HepG2 (cell line): Measurements from ENCODE around the gene PRSS53. TPM values are rescaled to one million over a fixed set of nuclear protein-coding genes. Genes with fewer than 3 reads are reported as not detected.

ENCODE experiments used
- ATAC-seq: fragments of 200-7000 bp; cut with Tn5 transposase; 3 replicates; pipeline ENCODE4 v1.9.1; 2020; ENCODE audit warnings: mild to moderate bottlenecking, moderate library complexity
- BruUV-seq: library from RNA; stranded (reverse); fragments of 400-500 nt; replicated peaks from 2 replicates; lab custom pipeline; 2021; lab: Mats Ljungman, UMichigan
- CTCF ChIA-PET: fragments of 300-600 bp; formaldehyde crosslinking; extraction: SDS; loops from one replicate; lab custom pipeline; 2021; ENCODE audit warnings: low total read pairs, inconsistent platforms, low intra/inter-chr PET ratio; lab: Yijun Ruan, JAX
- POLR2A ChIA-PET: fragments of 350-600 bp; sonication (Branson Sonifier 250); formaldehyde crosslinking; loops from one replicate; lab custom pipeline; 2020; ENCODE audit warnings: antibody characterized with exemption, inconsistent platforms; lab: Yijun Ruan, JAX
- DNase-seq: peaks from one replicate; pipeline ENCODE4 v3.0.0-alpha.2; 2015; ENCODE audit warnings: low spot score
- FAIRE-seq: peaks from 3 replicates; lab custom pipeline; 2011; peaks lifted over from hg19 to GRCh38; lab: Jason Lieb, UNC
- H2AFZ ChIP-seq: one replicate; pipeline ENCODE4 v1.6.1; 2011; ENCODE audit warnings: low read length, inconsistent platforms
- H3K27ac ChIP-seq: fragments of 300-600 bp; 3 replicates; pipeline ENCODE4 v1.8.0; 2011; ENCODE audit warnings: mixed run types, mild to moderate bottlenecking, mixed read lengths, low read length, inconsistent platforms; ENCODE audit not compliant: insufficient read depth; ENCODE audit errors: extremely low read length
- H3K27me3 ChIP-seq, 2 experiments: fragments of 200-600 bp in 1 of 2; 2 replicates in 1 of 2; 3 replicates in 1 of 2; pipeline versions ENCODE4 v1.6.0 to v1.8.0; 2011; ENCODE audit warnings: low read length in 2 of 2, mild to moderate bottlenecking in 2 of 2, moderate library complexity in 2 of 2, inconsistent platforms in 1 of 2; ENCODE audit not compliant: insufficient read depth in 2 of 2, control insufficient read depth in 1 of 2
- H3K36me3 ChIP-seq, 2 experiments: fragments of 200-600 bp in 1 of 2; replicated peaks in 1 of 2; 2 replicates in 1 of 2; 3 replicates in 1 of 2; pipeline versions ENCODE4 v1.5.1 to v1.8.0; 2011; ENCODE audit warnings: low read length in 2 of 2, inconsistent platforms in 1 of 2; ENCODE audit not compliant: insufficient read depth in 2 of 2, control insufficient read depth in 1 of 2
- H3K4me1 ChIP-seq: 2 replicates; pipeline ENCODE4 v1.5.1; 2012; ENCODE audit warnings: low read length, inconsistent platforms; ENCODE audit not compliant: insufficient read depth
- H3K4me2 ChIP-seq: 2 replicates; pipeline ENCODE4 v1.6.0; 2011; ENCODE audit warnings: low read depth, low read length, inconsistent platforms
- H3K4me3 ChIP-seq, 3 experiments: fragments of 200-600 bp in 1 of 3; sonication (generic), shearing (Covaris generic) in 1 of 3; replicated peaks in 1 of 3; 2 replicates each; pipeline ENCODE4 v1.5.1; 2011 to 2016; ENCODE audit warnings: low read length in 3 of 3, inconsistent platforms in 2 of 3, low read depth in 2 of 3, mild to moderate bottlenecking in 2 of 3, control low read depth in 1 of 3, mixed read lengths in 1 of 3; ENCODE audit not compliant: insufficient read depth in 1 of 3
- H3K79me2 ChIP-seq: one replicate; pipeline ENCODE4 v1.6.1; 2011; ENCODE audit warnings: low read length, inconsistent platforms; ENCODE audit not compliant: insufficient read depth
- H3K9ac ChIP-seq: 2 replicates; pipeline ENCODE4 v1.6.0; 2011; ENCODE audit warnings: mild to moderate bottlenecking, low read depth, low read length, inconsistent platforms; ENCODE audit not compliant: insufficient read depth
- H3K9me3 ChIP-seq: 2 replicates; pipeline ENCODE4 v1.5.1; 2012; ENCODE audit warnings: mild to moderate bottlenecking, low read length
- H4K20me1 ChIP-seq: 2 replicates; pipeline ENCODE4 v1.6.0; 2011; ENCODE audit warnings: inconsistent platforms, mild to moderate bottlenecking, low read length, moderate library complexity; ENCODE audit not compliant: insufficient read depth
- AGO1 ChIP-seq: fragments of 200-400 bp; formaldehyde crosslinking; IDR thresholded peaks from 2 replicates; pipeline ENCODE4 v1.6.1; 2017; ENCODE audit warnings: mild to moderate bottlenecking, low read depth, low read length, moderate library complexity; ENCODE audit not compliant: poor library complexity, severe bottlenecking
- AGO2 ChIP-seq: fragments of 200-400 bp; formaldehyde crosslinking; optimal IDR thresholded peaks from 2 replicates; pipeline ENCODE3; 2017; ENCODE audit warnings: mild to moderate bottlenecking, low read depth, low read length, moderate library complexity
- FOXM1 ChIP-seq: sonication (generic); formaldehyde crosslinking; IDR thresholded peaks from 2 replicates; pipeline ENCODE4 v1.5.0; 2020; ENCODE audit warnings: missing genetic modification reagents
- POLR2A ChIP-seq, 2 experiments: IDR thresholded peaks; 2 replicates each; pipeline ENCODE4 v1.6.1; 2011; ENCODE audit warnings: low read depth in 2 of 2, low read length in 2 of 2, mild to moderate bottlenecking in 1 of 2, moderate library complexity in 1 of 2; ENCODE audit not compliant: insufficient read depth in 1 of 2
- POLR2G ChIP-seq: fragments of 200-400 bp; formaldehyde crosslinking; IDR thresholded peaks from 2 replicates; pipeline ENCODE4 v1.6.1; 2018; ENCODE audit warnings: mild to moderate bottlenecking, low read depth, low read length, moderate library complexity
- RBFOX2 ChIP-seq: fragments of 200-400 bp; formaldehyde crosslinking; IDR thresholded peaks from 2 replicates; pipeline ENCODE4 v1.6.1; 2017; ENCODE audit warnings: low read depth, mild to moderate bottlenecking, low read length
- RBM22 ChIP-seq: fragments of 200-400 bp; formaldehyde crosslinking; optimal IDR thresholded peaks from 2 replicates; pipeline ENCODE3; 2017; ENCODE audit warnings: mild to moderate bottlenecking, low read length, moderate library complexity
- RFX3 ChIP-seq: IDR thresholded peaks from 2 replicates; pipeline ENCODE4 v1.6.1; 2016; ENCODE audit warnings: missing biosample characterization, missing genetic modification reagents
- SETDB1 ChIP-seq: sonication (generic); formaldehyde crosslinking; IDR thresholded peaks from 2 replicates; pipeline ENCODE4 v1.5.1; 2020; ENCODE audit warnings: missing genetic modification reagents, mild to moderate bottlenecking, borderline replicate concordance
- SIN3A ChIP-seq: IDR thresholded peaks from 2 replicates; pipeline ENCODE4 v1.6.1; 2011; ENCODE audit warnings: low read depth, mild to moderate bottlenecking, control low read depth, low read length, borderline replicate concordance
- ZBTB20 ChIP-seq: sonication (generic); formaldehyde crosslinking; IDR thresholded peaks from 2 replicates; pipeline ENCODE4 v1.8.1; 2023; ENCODE audit warnings: missing genetic modification reagents, low read depth, mild to moderate bottlenecking, borderline replicate concordance
- ZFP36 ChIP-seq: fragments of 150-350 bp; IDR thresholded peaks from 2 replicates; pipeline ENCODE4 v1.6.1; 2018; ENCODE audit warnings: borderline replicate concordance, low read length, low read depth; ENCODE audit not compliant: partially characterized antibody
- ZNF431 ChIP-seq: sonication (generic); formaldehyde crosslinking; IDR thresholded peaks from 2 replicates; pipeline ENCODE4 v1.9.0; 2022; ENCODE audit warnings: missing genetic modification reagents, low read depth, mild to moderate bottlenecking, borderline replicate concordance
- ZNF562 ChIP-seq: sonication (generic); formaldehyde crosslinking; IDR thresholded peaks from 2 replicates; pipeline ENCODE4 v1.8.0; 2022; ENCODE audit warnings: missing genetic modification reagents, borderline replicate concordance
- ZNF678 ChIP-seq: sonication (generic); formaldehyde crosslinking; IDR thresholded peaks from 2 replicates; pipeline ENCODE4 v1.4.0; 2020; ENCODE audit warnings: mild to moderate bottlenecking, missing genetic modification reagents
- WGBS: methylation state at CpG from one replicate; pipeline ENCODE4 v1.1.6; 2017; ENCODE audit warnings: low lambda C conversion rate; 5-methylcytosine and 5-hydroxymethylcytosine counted together
- in situ Hi-C: cut with HindIII; loops from 2 replicates; pipeline ENCODE4 v1.10.0; 2017; ENCODE audit warnings: low pct_unique_long_range_greater_than_20kb; ENCODE audit not compliant: extremely low pct_ligation_motif_present
- intact Hi-C: fragments of 100-400 bp; cut with micrococcal nuclease; formaldehyde crosslinking; loops from one replicate; pipeline ENCODE4 v1.10.0; 2022; ENCODE audit not compliant: unreplicated experiment
- polyA plus RNA-seq, 8 experiments: library from polyadenylated mRNA; depleted of rRNA in 3 of 8; stranded (reverse) in 7 of 8; unstranded in 1 of 8; fragments of >200 nt; fragmentation: Illumina TruSeq in 4 of 8; extraction: Trizol in 4 of 8; gene quantifications; 2 replicates each; pipeline versions ENCODE4 v1.2.1 to v1.2.3, GENCODE V29; 2011 to 2016; ENCODE audit warnings: low read depth in 4 of 8, missing spikeins in 1 of 8, mixed read lengths in 1 of 8; ENCODE audit not compliant: insufficient read depth in 1 of 8
- total RNA-seq, 5 experiments: library from RNA; depleted of rRNA; stranded (reverse); fragments of >200 nt; fragmentation: Illumina TruSeq; extraction: Trizol; gene quantifications; 2 replicates each; pipeline ENCODE4 v1.2.3, GENCODE V29; 2016; ENCODE audit warnings: low read depth in 1 of 5
- TF ChIP-seq, protein P1 (sequence below): sonication (generic); formaldehyde crosslinking; IDR thresholded peaks from 2 replicates; pipeline ENCODE4 v1.8.1; 2022; ENCODE audit warnings: low read depth, mild to moderate bottlenecking, missing genetic modification reagents

PRSS53 gene
- total and polyA plus RNA-seq, 2 of the 13 experiments (the other 11 are each of a cell fraction or from before 2014, with no cell fraction given) = 2.2 to 7.4 TPM

DNA sequence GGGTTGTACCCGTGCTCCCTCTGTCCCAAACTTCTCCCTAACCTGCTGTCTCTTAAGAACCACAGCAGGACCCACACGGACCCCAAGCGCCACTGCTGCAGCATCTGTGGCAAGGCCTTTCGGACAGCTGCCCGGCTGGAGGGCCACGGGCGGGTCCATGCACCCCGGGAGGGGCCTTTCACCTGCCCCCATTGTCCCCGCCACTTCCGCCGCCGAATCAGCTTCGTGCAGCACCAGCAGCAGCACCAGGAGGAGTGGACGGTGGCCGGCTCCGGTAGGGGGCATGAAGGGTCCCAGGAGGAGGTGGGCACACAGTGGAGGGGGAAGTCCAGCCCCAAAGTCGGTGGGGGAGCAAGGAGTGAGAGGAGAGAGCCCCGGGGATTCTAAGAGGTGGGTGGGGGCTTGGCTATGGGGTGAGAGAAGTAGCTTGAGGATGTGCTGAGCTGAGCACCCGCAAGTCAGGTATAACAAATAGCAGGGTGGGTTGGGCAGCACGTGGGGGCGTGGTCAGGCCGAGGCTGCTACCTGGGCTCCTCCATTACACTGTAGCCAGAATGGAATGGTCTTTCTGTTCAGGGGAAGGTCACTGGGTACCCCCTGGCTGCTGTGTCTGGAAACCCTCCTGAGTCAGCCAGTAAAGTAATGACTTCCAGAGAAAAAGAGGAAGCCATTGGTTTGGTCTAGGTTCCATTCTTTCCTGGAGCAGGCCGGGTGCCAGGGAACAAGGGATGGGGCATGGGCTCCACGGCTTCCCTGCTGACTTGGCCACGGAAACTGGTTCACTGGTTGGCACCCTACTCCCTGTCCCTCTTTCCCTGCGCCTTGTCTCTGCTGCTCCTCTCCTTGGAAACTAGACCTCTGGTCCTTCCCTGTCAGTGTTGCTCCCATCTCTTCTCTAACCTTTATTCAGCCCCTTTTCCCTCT, 7.1 kb downstream of the PRSS53 start:
- WGBS = 96% methylated on average over 26 of the region's 26 CpGs
- Histone ChIP-seq H3K9me3 (no peaks in the 10 kb centered on the region), H3K27ac (no peak overlapping the region), H3K4me1 (no peaks in the 10 kb centered on the region), H2AFZ (no peak overlapping the region), H3K9ac (no peak overlapping the region), H3K4me3 (no peak overlapping the region), H3K4me2 (no peak overlapping the region), H3K79me2 (peaks cover under 1% of the 10 kb centered on the region), H3K36me3 (peaks cover 29 to 45% of the 10 kb centered on the region in 2 experiments), H3K27me3 (no peaks in the 10 kb centered on the region), H4K20me1 (no peaks in the 10 kb centered on the region)
- ChIA-PET CTCF (no interaction called here), POLR2A (no interaction called here)
- DNase-seq = no peak
- no TSS peak for BruUV-seq
- TF ChIP-seq POLR2G = peak; percentile 58; the same call in 1 of the 2 replicates
- no peak for TF ChIP-seq SETDB1 (CRISPR knock-in tag)
- TF ChIP-seq RBFOX2 = peak; percentile 73
- TF ChIP-seq FOXM1 (CRISPR knock-in tag) = no peak
- no peak for TF ChIP-seq ZNF431
- TF ChIP-seq ZBTB20 (CRISPR knock-in tag) = no peak
- TF ChIP-seq ZNF678 (CRISPR knock-in tag) = no peak
- TF ChIP-seq ZFP36 = no peak
- TF ChIP-seq SIN3A = no peak
- peak in 1 of 2 experiments; percentile 34; a peak in 1 of 4 replicates for TF ChIP-seq POLR2A (IDR thresholded peaks at IDR 0.05; ENCODE audit: insufficient read depth in 1 of 2, low read depth in 2 of 2, low read length in 2 of 2)
- TF ChIP-seq, protein P1, sequence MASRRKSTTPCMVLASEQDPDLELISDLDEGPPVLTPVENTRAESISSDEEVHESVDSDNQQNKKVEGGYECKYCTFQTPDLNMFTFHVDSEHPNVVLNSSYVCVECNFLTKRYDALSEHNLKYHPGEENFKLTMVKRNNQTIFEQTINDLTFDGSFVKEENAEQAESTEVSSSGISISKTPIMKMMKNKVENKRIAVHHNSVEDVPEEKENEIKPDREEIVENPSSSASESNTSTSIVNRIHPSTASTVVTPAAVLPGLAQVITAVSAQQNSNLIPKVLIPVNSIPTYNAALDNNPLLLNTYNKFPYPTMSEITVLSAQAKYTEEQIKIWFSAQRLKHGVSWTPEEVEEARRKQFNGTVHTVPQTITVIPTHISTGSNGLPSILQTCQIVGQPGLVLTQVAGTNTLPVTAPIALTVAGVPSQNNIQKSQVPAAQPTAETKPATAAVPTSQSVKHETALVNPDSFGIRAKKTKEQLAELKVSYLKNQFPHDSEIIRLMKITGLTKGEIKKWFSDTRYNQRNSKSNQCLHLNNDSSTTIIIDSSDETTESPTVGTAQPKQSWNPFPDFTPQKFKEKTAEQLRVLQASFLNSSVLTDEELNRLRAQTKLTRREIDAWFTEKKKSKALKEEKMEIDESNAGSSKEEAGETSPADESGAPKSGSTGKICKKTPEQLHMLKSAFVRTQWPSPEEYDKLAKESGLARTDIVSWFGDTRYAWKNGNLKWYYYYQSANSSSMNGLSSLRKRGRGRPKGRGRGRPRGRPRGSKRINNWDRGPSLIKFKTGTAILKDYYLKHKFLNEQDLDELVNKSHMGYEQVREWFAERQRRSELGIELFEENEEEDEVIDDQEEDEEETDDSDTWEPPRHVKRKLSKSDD (CRISPR knock-in tag) = no peak
- TF ChIP-seq ZNF562 (CRISPR knock-in tag) = no peak
- no peak for TF ChIP-seq RFX3 (CRISPR knock-in tag)
- peak; percentile 98 for TF ChIP-seq AGO2
- TF ChIP-seq RBM22 = peak; percentile 5
- peak; percentile 8 for TF ChIP-seq AGO1
- FAIRE-seq = no peak
- in situ Hi-C loops = no loop called here
- ATAC-seq = no peak
- intact Hi-C loops = no loop called here
